Smooth muscle cell of trachea (primary cell): ENCODE results near the gene CDH4. TPM values are rescaled to one million over a fixed set of nuclear protein-coding genes. Genes with fewer than 3 reads are reported as not detected.

ENCODE experiments used
- total RNA-seq: library from RNA; depleted of rRNA; stranded (reverse); fragments of >200 nt; gene quantifications from 2 replicates; pipeline ENCODE4 v1.2.1, GENCODE V29; 2014

CDH4 gene
- total RNA-seq: 2.0 and 2.3 TPM in 2 replicates

DNA sequence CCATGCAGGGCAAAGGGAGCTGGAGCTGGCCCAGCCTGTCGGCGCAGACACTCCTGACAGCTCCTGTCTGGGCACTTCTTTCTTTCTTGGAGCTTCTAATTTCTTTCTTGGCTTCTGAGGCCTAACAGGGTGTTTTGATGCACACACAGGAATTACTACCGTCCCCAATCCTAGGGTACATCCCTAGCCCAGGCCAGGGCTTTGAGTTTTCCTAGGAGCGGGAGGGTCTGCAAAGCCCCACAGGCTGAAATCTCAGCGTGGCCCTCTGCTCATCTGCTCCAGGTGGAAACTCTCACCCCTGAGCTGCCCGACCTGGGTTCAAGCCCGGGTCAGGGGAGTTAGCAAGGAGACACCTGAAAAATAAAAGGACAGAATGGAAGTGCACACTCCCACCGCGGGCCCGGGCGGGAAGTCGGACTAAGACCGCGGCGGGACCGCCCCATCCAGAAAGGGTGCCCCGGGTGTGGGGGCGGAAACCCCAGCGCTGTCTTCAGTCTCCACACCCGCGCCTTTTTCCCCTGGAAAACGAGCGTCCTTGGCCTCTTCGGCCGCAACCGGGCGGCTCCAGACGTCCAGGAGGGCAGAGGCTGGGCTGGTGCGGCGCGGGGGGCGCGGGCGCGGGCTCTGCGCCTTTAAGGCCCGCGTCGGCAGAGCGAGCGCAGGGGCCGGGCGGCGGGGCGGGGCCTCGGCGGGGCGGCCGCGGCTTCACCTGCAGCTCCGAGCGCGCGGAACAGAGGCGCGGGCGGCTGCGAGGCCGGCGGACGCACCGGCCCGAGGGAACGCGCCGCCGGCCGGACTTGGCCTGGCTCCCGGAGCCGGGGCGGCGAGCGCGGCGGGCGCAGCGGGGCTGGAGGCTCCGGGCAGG is at the start of gene CDH4:
Gene CDH4 (plus strand): TSS at position 733 of the 865 bp plus-strand sequence.

